ENCODE data around the gene ATL2.
"Not testable (repeated sequence)": the region's sequence is repeated elsewhere in the genome, so short reads cannot be mapped to it uniquely, and the experiment has no call there.

GRCh38 chr2:38412235-38412871 is 35.3 kb upstream of the ATL2 start:
- TF ChIP-seq CTCF, POLR2A (IDR thresholded peaks at IDR 0.05): not testable (repeated sequence)
